ENCODE measurements around the gene PDE1A. TPM values are rescaled to one million over a fixed set of nuclear protein-coding genes. Genes with fewer than 3 reads are reported as not detected.
"Not testable (repeated sequence)": the region's sequence is repeated elsewhere in the genome, so short reads cannot be mapped to it uniquely, and the experiment has no call there.

Gene PDE1A
- total and polyA plus RNA-seq, 2 of the 4 experiments (the other 2 are of a cell fraction): 0.24 to 0.90 TPM

DNA sequence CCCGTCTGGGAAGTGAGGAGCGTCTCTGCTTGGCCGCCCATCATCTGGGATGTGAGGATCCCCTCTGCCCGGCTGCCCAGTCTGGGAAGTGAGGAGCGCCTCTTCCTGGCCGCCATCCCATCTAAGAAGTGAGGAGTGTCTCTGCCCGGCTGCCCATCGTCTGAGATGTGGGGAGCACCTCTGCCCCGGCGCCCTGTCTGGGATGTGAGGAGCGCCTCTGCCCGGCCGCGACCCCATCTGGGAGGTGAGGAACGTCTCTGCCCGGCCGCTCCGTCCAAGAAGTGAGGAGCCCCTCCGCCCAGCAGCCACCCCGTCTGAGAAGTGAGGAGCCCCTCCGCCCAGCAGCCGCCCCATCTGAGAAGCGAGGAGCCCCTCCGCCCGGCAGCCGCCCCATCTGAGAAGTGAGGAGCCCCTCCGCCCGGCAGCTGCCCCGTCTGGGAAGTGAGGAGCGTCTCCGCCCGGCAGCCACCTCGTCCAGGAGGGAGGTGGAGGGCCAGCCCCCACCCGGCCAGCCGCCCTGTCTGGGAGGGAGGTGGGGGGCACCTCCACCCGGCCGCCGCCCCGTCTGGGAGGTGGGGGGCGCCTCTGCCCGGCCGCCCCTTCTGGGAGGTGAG lies 40.5 kb downstream of the PDE1A start:
- H3K27ac ChIP-seq (ENCODE audit: insufficient read depth, low read length); POLR2A ChIA-PET (ENCODE audit: unreplicated experiment); CTCF ChIA-PET; H3K27me3 ChIP-seq (ENCODE audit: control insufficient read depth, insufficient read depth, low read length); in situ Hi-C loops (cut with MboI; ENCODE audit: low sequenced_read_pairs); H4K5ac ChIP-seq (ENCODE audit: low read depth, low read length); H3K56ac ChIP-seq (ENCODE audit: extremely low read depth, insufficient read depth, low read length); dilution Hi-C loops (cut with HindIII; ENCODE audit: low sequenced_read_pairs, unreplicated experiment); H4K20me1 ChIP-seq (ENCODE audit: insufficient read depth, low read length); H3K9ac ChIP-seq (ENCODE audit: low read depth, low read length); H2BK5ac ChIP-seq (ENCODE audit: low read depth, low read length, poor library complexity, severe bottlenecking); BruUV-seq (replicated peaks); H2AK5ac ChIP-seq (ENCODE audit: low read depth, low read length); H3K23ac ChIP-seq (ENCODE audit: low read depth, low read length); H3K18ac ChIP-seq (ENCODE audit: low read depth, low read length); intact Hi-C loops (cut with micrococcal nuclease); H2AFZ ChIP-seq (replicated peaks; ENCODE audit: low read length, poor library complexity); H3K9me3 ChIP-seq (ENCODE audit: control insufficient read depth, insufficient read depth, low read length); H2BK20ac ChIP-seq (ENCODE audit: low read depth, low read length); H3K4me2 ChIP-seq (ENCODE audit: low read depth, low read length); ATAC-seq (ENCODE audit: low read depth); H3K79me1 ChIP-seq (ENCODE audit: low read depth in 1 of 2, low read length in 2 of 2); H3K4me1 ChIP-seq (ENCODE audit: control insufficient read depth, insufficient read depth, low read length); H4K91ac ChIP-seq (ENCODE audit: insufficient read depth, low read depth, low read length); H3K14ac ChIP-seq (replicated peaks; ENCODE audit: low read depth, low read length); H2BK120ac ChIP-seq (ENCODE audit: low read depth, low read length); H2BK15ac ChIP-seq (ENCODE audit: low read depth, low read length); H2AK9ac ChIP-seq (replicated peaks; ENCODE audit: low read depth, low read length, poor library complexity); H3K4ac ChIP-seq (ENCODE audit: low read depth, low read length); H4K8ac ChIP-seq (ENCODE audit: low read depth in 2 of 2, low read length in 2 of 2); DNase-seq; H3K4me3 ChIP-seq (ENCODE audit: insufficient read depth, low read depth, low read length); H3K36me3 ChIP-seq (ENCODE audit: control insufficient read depth, insufficient read depth, low read length); H3K9me1 ChIP-seq (ENCODE audit: insufficient read depth, low read length): not testable (repeated sequence)
- 91% methylated on average over 6 of the region's 42 CpGs; no CpG with 5 or more reads in 1 of the 2 experiments for WGBS, 2 experiments (ENCODE audit: extremely low coverage in 2 of 2, insufficient read length in 1 of 2)
